HG03060 (cell line): ENCODE measurements around the gene ZNF174.
A peak's percentile ranks its signal among the peaks of the same experiment; 100 is the strongest.

Experiments used
- ATAC-seq: cut with Tn5 transposase; IDR thresholded peaks from one replicate; pipeline ENCODE4 v1.9.1; 2021; ENCODE audit warnings: low read depth, moderate number of reproducible peaks; ENCODE audit not compliant: unreplicated experiment

The ZNF174 gene

GRCh38 chr16:3400779-3401688 is at the start of gene ZNF174, which contains the start of gene ZSCAN32:
ZNF174 (plus strand) TSS chr16:3401215; CDS start chr16:3402005, 790 bp downstream.
ZSCAN32 (minus strand) TSS chr16:3401004; CDS start chr16:3397557, 3,447 bp downstream.
- peak; percentile 96 for ATAC-seq

- ATAC-seq: no peak
Observed at GRCh38 chr16:3355589-3355988, 45.4 kb upstream of the ZNF174 start, which contains the start of gene OR2C1. OR2C1 (plus strand) TSS chr16:3355889; CDS start chr16:3355941, 52 bp downstream.

- ATAC-seq: no peak
Observed at GRCh38 chr16:3356118-3356517, 44.9 kb upstream of the ZNF174 start.

- no peak for ATAC-seq
Observed at GRCh38 chr16:3358871-3359270, 42.1 kb upstream of the ZNF174 start.

GRCh38 chr16:3362931-3363330 is 38.1 kb upstream of the ZNF174 start:
- no peak for ATAC-seq

GRCh38 chr16:3363793-3364192 is 37.2 kb upstream of the ZNF174 start:
- no peak for ATAC-seq

GRCh38 chr16:3364774-3365427 is 36.1 kb upstream of the ZNF174 start:
- no peak for ATAC-seq

- no peak for ATAC-seq
Observed at GRCh38 chr16:3369073-3369472, 31.9 kb upstream of the ZNF174 start.

GRCh38 chr16:3375680-3376079 is 25.3 kb upstream of the ZNF174 start:
- ATAC-seq: no peak

GRCh38 chr16:3377917-3378316 is 23.1 kb upstream of the ZNF174 start:
- ATAC-seq: no peak

- no peak for ATAC-seq
Observed at GRCh38 chr16:3383045-3383448, 18.0 kb upstream of the ZNF174 start.

GRCh38 chr16:3388325-3388724 is 12.7 kb upstream of the ZNF174 start:
- ATAC-seq: no peak

- no peak for ATAC-seq
Observed at GRCh38 chr16:3389663-3390338, 11.2 kb upstream of the ZNF174 start.

- ATAC-seq: no peak
Observed at GRCh38 chr16:3400446-3400778, 603 bp upstream of the ZNF174 start.

GRCh38 chr16:3401719-3402397 is 843 bp downstream of the ZNF174 start:
- no peak for ATAC-seq

- ATAC-seq: no peak
Observed at GRCh38 chr16:3408561-3409197, 7.7 kb downstream of the ZNF174 start.

GRCh38 chr16:3413730-3414379 is 12.8 kb downstream of the ZNF174 start:
- ATAC-seq: no peak

GRCh38 chr16:3431779-3432219 is 30.8 kb downstream of the ZNF174 start:
- no peak for ATAC-seq

- ATAC-seq: no peak
Observed at GRCh38 chr16:3434373-3434772, 33.4 kb downstream of the ZNF174 start.
